Mesendoderm (in vitro differentiated cells): ENCODE data around the gene RPL10.

Source experiments
- DNase-seq: peaks from one replicate; pipeline ENCODE4 v3.0.0; 2013
- H2AK5ac ChIP-seq: 2 replicates; pipeline ENCODE4 v1.6.1; 2013; ENCODE audit warnings: low read length, inconsistent platforms
- H2BK120ac ChIP-seq: 2 replicates; pipeline ENCODE4 v1.6.1; 2013; ENCODE audit warnings: low read depth, mild to moderate bottlenecking, low read length, moderate library complexity, mixed read lengths
- H2BK15ac ChIP-seq: replicated peaks from 2 replicates; pipeline ENCODE4 v1.6.1; 2013; ENCODE audit warnings: low read depth, mild to moderate bottlenecking, moderate library complexity
- H2BK5ac ChIP-seq: 2 replicates; pipeline ENCODE4 v1.6.1; 2013; ENCODE audit warnings: low read length, inconsistent platforms
- H3K18ac ChIP-seq: 2 replicates; pipeline ENCODE4 v1.6.1; 2013; ENCODE audit warnings: mild to moderate bottlenecking, low read length, mixed read lengths
- H3K23ac ChIP-seq: one replicate; pipeline ENCODE4 v1.6.1; 2013; ENCODE audit warnings: low read length
- H3K27ac ChIP-seq: 2 replicates; pipeline ENCODE4 v1.5.1; 2013; ENCODE audit warnings: low read depth, mild to moderate bottlenecking, inconsistent platforms, low read length, moderate library complexity
- H3K27me3 ChIP-seq: 2 replicates; pipeline ENCODE4 v1.6.1; 2013; ENCODE audit warnings: low read length, control low read depth, mild to moderate bottlenecking, inconsistent platforms; ENCODE audit not compliant: insufficient read depth, poor library complexity
- H3K36me3 ChIP-seq: 2 replicates; pipeline ENCODE4 v1.6.1; 2013; ENCODE audit warnings: low read length, inconsistent platforms; ENCODE audit not compliant: control insufficient read depth, insufficient read depth
- H3K4ac ChIP-seq: one replicate; pipeline ENCODE4 v1.6.1; 2013; ENCODE audit warnings: low read depth, mild to moderate bottlenecking, low read length, moderate library complexity
- H3K4me1 ChIP-seq: 2 replicates; pipeline ENCODE4 v1.6.1; 2013; ENCODE audit warnings: low read depth, low read length, inconsistent platforms; ENCODE audit not compliant: control insufficient read depth
- H3K4me2 ChIP-seq: 2 replicates; pipeline ENCODE4 v1.6.1; 2013; ENCODE audit warnings: low read length
- H3K4me3 ChIP-seq: 2 replicates; pipeline ENCODE4 v1.5.1; 2013; ENCODE audit warnings: mild to moderate bottlenecking, low read length
- H3K56ac ChIP-seq: one replicate; pipeline ENCODE4 v1.6.1; 2013; ENCODE audit warnings: low read length
- H3K79me1 ChIP-seq: 2 replicates; pipeline ENCODE4 v1.6.1; 2013; ENCODE audit warnings: low read length, inconsistent platforms
- H3K79me2 ChIP-seq: 2 replicates; pipeline ENCODE4 v1.6.1; 2013; ENCODE audit warnings: mild to moderate bottlenecking, low read length; ENCODE audit not compliant: control insufficient read depth, insufficient read depth
- H3K9ac ChIP-seq: 2 replicates; pipeline ENCODE4 v1.6.1; 2013; ENCODE audit warnings: low read length, inconsistent platforms
- H4K5ac ChIP-seq: one replicate; pipeline ENCODE4 v1.6.1; 2013; ENCODE audit warnings: low read length
- H4K8ac ChIP-seq: one replicate; pipeline ENCODE4 v1.6.1; 2013; ENCODE audit warnings: low read depth, mild to moderate bottlenecking, control low read depth, low read length, moderate library complexity
- WGBS: extraction: QIAGEN DNeasy Blood & Tissue Kit; methylation state at CpG from one replicate; pipeline ENCODE4 v1.1.7; 2013; ENCODE audit warnings: low lambda C conversion rate, missing lambda C conversion rate; ENCODE audit not compliant: insufficient coverage; ENCODE audit errors: extremely low coverage; 5-methylcytosine and 5-hydroxymethylcytosine counted together

The RPL10 gene

GRCh38 chrX:154430916-154431315 lies 32.7 kb downstream of the RPL10 start:
- Histone ChIP-seq H4K5ac (no peak overlapping the region), H3K27ac (no peak overlapping the region), H3K18ac (no peak overlapping the region), H2AK5ac (no peak overlapping the region), H3K79me1 (no peaks in the 10 kb centered on the region), H3K79me2 (no peaks in the 10 kb centered on the region), H3K36me3 (no peaks in the 10 kb centered on the region), H3K56ac (peak overlapping the region; percentile 64), H3K9ac (no peak overlapping the region), H3K4me1 (no peaks in the 10 kb centered on the region), H3K23ac (no peak overlapping the region), H2BK120ac (no peak overlapping the region), H2BK15ac (no peak overlapping the region), H3K4me2 (no peak overlapping the region), H3K27me3 (no peaks in the 10 kb centered on the region), H3K4me3 (no peak overlapping the region), H3K4ac (no peak overlapping the region), H4K8ac (no peak overlapping the region), H2BK5ac (no peak overlapping the region)
- no CpG with 5 or more reads among the region's 7 CpGs for WGBS
- DNase-seq, result no peak

GRCh38 chrX:154431341-154431740 lies 33.2 kb downstream of the RPL10 start:
- no peaks in the 10 kb centered on the region for H3K36me3 ChIP-seq
- no peak overlapping the region for H3K27ac ChIP-seq
- H3K23ac ChIP-seq, result no peak overlapping the region
- no peaks in the 10 kb centered on the region for H3K79me2 ChIP-seq
- WGBS, result no CpG with 5 or more reads among the region's 5 CpGs
- H3K18ac ChIP-seq, result no peak overlapping the region
- no peak overlapping the region for H2AK5ac ChIP-seq
- H2BK120ac ChIP-seq, result no peak overlapping the region
- H3K9ac ChIP-seq, result no peak overlapping the region
- no peaks in the 10 kb centered on the region for H3K79me1 ChIP-seq
- no peak overlapping the region for H3K4me3 ChIP-seq
- H3K27me3 ChIP-seq, result no peaks in the 10 kb centered on the region
- no peak overlapping the region for H3K4me2 ChIP-seq
- no peak overlapping the region for H3K56ac ChIP-seq
- H3K4ac ChIP-seq, result no peak overlapping the region
- H2BK5ac ChIP-seq, result no peak overlapping the region
- H4K5ac ChIP-seq, result no peak overlapping the region
- H3K4me1 ChIP-seq, result no peaks in the 10 kb centered on the region
- no peak for DNase-seq
- H4K8ac ChIP-seq, result no peak overlapping the region
- H2BK15ac ChIP-seq, result no peak overlapping the region

GRCh38 chrX:154432210-154432609 lies 34.0 kb downstream of the RPL10 start:
- no peak for DNase-seq
- no CpG with 5 or more reads among the region's 8 CpGs for WGBS
- no peak overlapping the region for H3K4me3 ChIP-seq
- H3K4ac ChIP-seq, result no peak overlapping the region
- H2AK5ac ChIP-seq, result no peak overlapping the region
- no peaks in the 10 kb centered on the region for H3K27me3 ChIP-seq
- no peaks in the 10 kb centered on the region for H3K79me1 ChIP-seq
- H2BK120ac ChIP-seq, result no peak overlapping the region
- no peaks in the 10 kb centered on the region for H3K79me2 ChIP-seq
- H3K23ac ChIP-seq, result no peak overlapping the region
- no peak overlapping the region for H4K5ac ChIP-seq
- H2BK5ac ChIP-seq, result no peak overlapping the region
- H3K36me3 ChIP-seq, result no peaks in the 10 kb centered on the region
- H3K18ac ChIP-seq, result no peak overlapping the region
- no peak overlapping the region for H3K56ac ChIP-seq
- no peak overlapping the region for H2BK15ac ChIP-seq
- no peak overlapping the region for H3K4me2 ChIP-seq
- H3K9ac ChIP-seq, result no peak overlapping the region
- no peak overlapping the region for H3K27ac ChIP-seq
- no peaks in the 10 kb centered on the region for H3K4me1 ChIP-seq
- no peak overlapping the region for H4K8ac ChIP-seq

- H2BK15ac ChIP-seq, result no peak overlapping the region
- peaks cover 3% of the 10 kb centered on the region for H3K79me1 ChIP-seq
- no peaks in the 10 kb centered on the region for H3K27me3 ChIP-seq
- H3K79me2 ChIP-seq, result peaks cover 11% of the 10 kb centered on the region
- DNase-seq, result no peak
- H3K27ac ChIP-seq, result no peak overlapping the region
- H4K5ac ChIP-seq, result no peak overlapping the region
- H2BK5ac ChIP-seq, result no peak overlapping the region
- H3K4me1 ChIP-seq, result no peaks in the 10 kb centered on the region
- H2AK5ac ChIP-seq, result no peak overlapping the region
- no CpG with 5 or more reads among the region's 7 CpGs for WGBS
- no peak overlapping the region for H4K8ac ChIP-seq
- H3K9ac ChIP-seq, result no peak overlapping the region
- no peak overlapping the region for H3K18ac ChIP-seq
- no peak overlapping the region for H3K4ac ChIP-seq
- no peak overlapping the region for H3K23ac ChIP-seq
- H3K4me2 ChIP-seq, result no peak overlapping the region
- H3K36me3 ChIP-seq, result no peaks in the 10 kb centered on the region
- no peak overlapping the region for H3K4me3 ChIP-seq
- H2BK120ac ChIP-seq, result no peak overlapping the region
- H3K56ac ChIP-seq, result no peak overlapping the region
These were observed 35.4 kb downstream of the RPL10 start for GRCh38 chrX:154433605-154434004.

GRCh38 chrX:154434394-154435168 lies 36.4 kb downstream of the RPL10 start:
- H4K8ac ChIP-seq, result no peak overlapping the region
- H3K36me3 ChIP-seq, result no peaks in the 10 kb centered on the region
- H3K79me2 ChIP-seq, result peaks cover 17% of the 10 kb centered on the region
- H2BK5ac ChIP-seq, result no peak overlapping the region
- no peak overlapping the region for H2BK120ac ChIP-seq
- H3K9ac ChIP-seq, result no peak overlapping the region
- no peak overlapping the region for H2BK15ac ChIP-seq
- no CpG with 5 or more reads among the region's 7 CpGs for WGBS
- no peaks in the 10 kb centered on the region for H3K4me1 ChIP-seq
- no peak overlapping the region for H3K56ac ChIP-seq
- no peak overlapping the region for H3K4me3 ChIP-seq
- no peak overlapping the region for H2AK5ac ChIP-seq
- no peak overlapping the region for H3K23ac ChIP-seq
- H3K27ac ChIP-seq, result no peak overlapping the region
- DNase-seq, result no peak
- H3K4ac ChIP-seq, result no peak overlapping the region
- H3K79me1 ChIP-seq, result peaks cover 5% of the 10 kb centered on the region
- no peaks in the 10 kb centered on the region for H3K27me3 ChIP-seq
- H3K4me2 ChIP-seq, result no peak overlapping the region
- no peak overlapping the region for H4K5ac ChIP-seq
- H3K18ac ChIP-seq, result no peak overlapping the region
